ENCODE results near the gene FALEC.

The FALEC gene

DNA sequence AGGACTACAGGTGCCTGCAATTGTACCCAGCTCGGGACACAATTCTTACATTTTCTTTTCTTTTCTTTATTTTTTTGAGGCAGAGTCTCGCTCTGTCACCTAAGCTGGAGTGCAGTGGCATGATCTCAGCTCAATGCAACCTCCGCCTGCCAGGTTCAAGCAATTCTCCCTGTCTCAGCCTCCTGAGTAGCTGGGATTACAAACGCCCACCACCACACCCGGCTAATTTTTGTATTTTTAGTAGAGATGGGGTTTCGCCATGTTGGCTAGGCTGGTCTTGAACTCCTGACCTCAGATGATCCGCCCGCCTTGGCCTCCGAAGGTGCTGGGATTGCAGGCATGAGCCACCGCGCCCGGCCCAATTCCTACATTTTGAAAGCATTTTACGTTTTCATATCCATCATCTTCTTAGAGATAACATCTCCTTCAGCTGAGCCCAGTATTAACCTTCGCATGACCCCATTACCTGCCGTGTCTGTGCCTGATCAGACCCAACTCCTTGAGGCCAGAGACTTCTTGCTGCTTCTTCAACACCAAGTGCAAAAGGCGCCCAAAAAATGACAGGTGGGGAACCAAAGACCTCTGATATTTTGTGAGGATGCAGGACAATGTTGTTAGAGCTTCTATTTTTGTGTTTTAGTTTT, 30.9 kb downstream of the FALEC start:
- ATAC-seq = no peak
- TF ChIP-seq RARB (CRISPR knock-in tag; IDR thresholded peaks at IDR 0.05) (no peak), ZNF565 (CRISPR knock-in tag; conservative IDR thresholded peaks at IDR 0.05; ENCODE audit: low read depth) (no peak), PATZ1 (CRISPR knock-in tag; IDR thresholded peaks at IDR 0.05; ENCODE audit: borderline replicate concordance) (no peak), TCF4 (CRISPR knock-in tag; IDR thresholded peaks at IDR 0.05; ENCODE audit: borderline replicate concordance) (no peak), ZNF8 (CRISPR knock-in tag; IDR thresholded peaks at IDR 0.05) (no peak), ZNF70 (CRISPR knock-in tag; IDR thresholded peaks at IDR 0.05) (no peak)
- TF ChIP-seq, protein P1, sequence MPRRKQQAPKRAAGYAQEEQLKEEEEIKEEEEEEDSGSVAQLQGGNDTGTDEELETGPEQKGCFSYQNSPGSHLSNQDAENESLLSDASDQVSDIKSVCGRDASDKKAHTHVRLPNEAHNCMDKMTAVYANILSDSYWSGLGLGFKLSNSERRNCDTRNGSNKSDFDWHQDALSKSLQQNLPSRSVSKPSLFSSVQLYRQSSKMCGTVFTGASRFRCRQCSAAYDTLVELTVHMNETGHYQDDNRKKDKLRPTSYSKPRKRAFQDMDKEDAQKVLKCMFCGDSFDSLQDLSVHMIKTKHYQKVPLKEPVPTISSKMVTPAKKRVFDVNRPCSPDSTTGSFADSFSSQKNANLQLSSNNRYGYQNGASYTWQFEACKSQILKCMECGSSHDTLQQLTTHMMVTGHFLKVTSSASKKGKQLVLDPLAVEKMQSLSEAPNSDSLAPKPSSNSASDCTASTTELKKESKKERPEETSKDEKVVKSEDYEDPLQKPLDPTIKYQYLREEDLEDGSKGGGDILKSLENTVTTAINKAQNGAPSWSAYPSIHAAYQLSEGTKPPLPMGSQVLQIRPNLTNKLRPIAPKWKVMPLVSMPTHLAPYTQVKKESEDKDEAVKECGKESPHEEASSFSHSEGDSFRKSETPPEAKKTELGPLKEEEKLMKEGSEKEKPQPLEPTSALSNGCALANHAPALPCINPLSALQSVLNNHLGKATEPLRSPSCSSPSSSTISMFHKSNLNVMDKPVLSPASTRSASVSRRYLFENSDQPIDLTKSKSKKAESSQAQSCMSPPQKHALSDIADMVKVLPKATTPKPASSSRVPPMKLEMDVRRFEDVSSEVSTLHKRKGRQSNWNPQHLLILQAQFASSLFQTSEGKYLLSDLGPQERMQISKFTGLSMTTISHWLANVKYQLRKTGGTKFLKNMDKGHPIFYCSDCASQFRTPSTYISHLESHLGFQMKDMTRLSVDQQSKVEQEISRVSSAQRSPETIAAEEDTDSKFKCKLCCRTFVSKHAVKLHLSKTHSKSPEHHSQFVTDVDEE (CRISPR knock-in tag; IDR thresholded peaks at IDR 0.05) = no peak
- TF ChIP-seq, protein P2, sequence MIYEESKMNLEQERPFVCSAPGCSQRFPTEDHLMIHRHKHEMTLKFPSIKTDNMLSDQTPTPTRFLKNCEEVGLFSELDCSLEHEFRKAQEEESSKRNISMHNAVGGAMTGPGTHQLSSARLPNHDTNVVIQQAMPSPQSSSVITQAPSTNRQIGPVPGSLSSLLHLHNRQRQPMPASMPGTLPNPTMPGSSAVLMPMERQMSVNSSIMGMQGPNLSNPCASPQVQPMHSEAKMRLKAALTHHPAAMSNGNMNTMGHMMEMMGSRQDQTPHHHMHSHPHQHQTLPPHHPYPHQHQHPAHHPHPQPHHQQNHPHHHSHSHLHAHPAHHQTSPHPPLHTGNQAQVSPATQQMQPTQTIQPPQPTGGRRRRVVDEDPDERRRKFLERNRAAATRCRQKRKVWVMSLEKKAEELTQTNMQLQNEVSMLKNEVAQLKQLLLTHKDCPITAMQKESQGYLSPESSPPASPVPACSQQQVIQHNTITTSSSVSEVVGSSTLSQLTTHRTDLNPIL (CRISPR knock-in tag; IDR thresholded peaks at IDR 0.05; ENCODE audit: low read depth) = no peak

- TF ChIP-seq ZFP30 (CRISPR knock-in tag; IDR thresholded peaks at IDR 0.05) = no peak
- TF ChIP-seq ESRRG (CRISPR knock-in tag; IDR thresholded peaks at IDR 0.05) = no peak
- no peak for TF ChIP-seq RARB (CRISPR knock-in tag; IDR thresholded peaks at IDR 0.05)
- TF ChIP-seq, protein P1 (CRISPR knock-in tag; IDR thresholded peaks at IDR 0.05) = no peak
- TF ChIP-seq ZFP3 (CRISPR knock-in tag; IDR thresholded peaks at IDR 0.05) = no peak
- TF ChIP-seq ZNF565 (CRISPR knock-in tag; conservative IDR thresholded peaks at IDR 0.05; ENCODE audit: low read depth) = no peak
- TF ChIP-seq CSRNP3 (CRISPR knock-in tag; IDR thresholded peaks at IDR 0.05) = no peak
- TF ChIP-seq, protein P2 (CRISPR knock-in tag; IDR thresholded peaks at IDR 0.05; ENCODE audit: low read depth) = no peak
- TF ChIP-seq GLIS3 (CRISPR knock-in tag; IDR thresholded peaks at IDR 0.05) = no peak
- no peak for TF ChIP-seq PPARA (CRISPR knock-in tag; IDR thresholded peaks at IDR 0.05; ENCODE audit: borderline replicate concordance)
- no peak for TF ChIP-seq ARNTL (CRISPR knock-in tag; IDR thresholded peaks at IDR 0.05; ENCODE audit: borderline replicate concordance, low read depth)
- no peak for TF ChIP-seq TOX (CRISPR knock-in tag; IDR thresholded peaks at IDR 0.05; ENCODE audit: borderline replicate concordance)
- TF ChIP-seq TCF4 (CRISPR knock-in tag; IDR thresholded peaks at IDR 0.05; ENCODE audit: borderline replicate concordance) = no peak
- TF ChIP-seq POU6F1 (CRISPR knock-in tag; IDR thresholded peaks at IDR 0.05; ENCODE audit: borderline replicate concordance, low read depth) = no peak
- TF ChIP-seq CSDC2 (CRISPR knock-in tag; IDR thresholded peaks at IDR 0.05) = no peak
- ATAC-seq = no peak
These were observed 32.7 kb downstream of the FALEC start for GRCh38 chr1:150548324-150548631.
